ENCODE measurements around the gene OBP2A. TPM values are rescaled to one million over a fixed set of nuclear protein-coding genes. Genes with fewer than 3 reads are reported as not detected.

OBP2A gene
- total and polyA plus RNA-seq, 12 donors: not detected

DNA sequence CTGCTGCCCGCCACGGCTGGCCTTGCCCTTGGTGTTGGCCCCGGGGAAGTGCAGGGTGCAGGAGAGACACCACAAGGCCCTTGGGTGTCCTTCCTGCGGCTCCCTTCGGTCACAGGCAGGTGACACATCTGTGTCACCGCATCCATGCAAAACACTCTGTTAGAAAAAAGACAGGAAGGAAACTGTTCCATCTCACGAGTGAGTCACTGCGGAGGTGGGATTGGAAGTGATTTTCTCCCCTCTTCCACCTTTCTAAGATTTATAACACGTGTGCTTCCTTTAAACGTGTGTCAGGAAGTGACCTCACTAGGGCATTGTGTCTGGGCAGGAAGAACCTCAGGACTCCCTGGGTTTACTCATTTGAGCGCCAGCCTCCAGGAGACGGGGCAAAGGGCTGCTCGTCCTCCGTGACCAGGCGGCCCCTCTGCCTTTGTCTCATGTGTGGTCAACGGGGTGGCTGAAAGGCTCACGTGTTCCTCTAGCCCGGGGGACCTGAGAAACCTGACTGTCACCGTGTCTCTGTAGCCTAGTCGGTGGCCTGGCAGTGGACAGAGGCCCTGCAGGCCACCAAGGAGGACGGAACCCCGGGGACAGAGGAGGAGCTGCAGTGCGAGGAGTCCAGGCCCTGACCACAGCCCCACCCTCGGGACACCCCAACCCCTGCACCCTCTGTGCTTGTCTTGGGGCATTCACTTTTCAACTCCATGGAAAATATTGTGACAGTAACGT, 29.6 kb upstream of the OBP2A start:
- peak in 3 of 7 donors; percentile 8 to 45 (median 9) for DNase-seq
- no peaks in the 10 kb centered on the region for H3K9me3 ChIP-seq (replicated peaks in 1 of 3)
- no peaks in the 10 kb centered on the region for H3K27me3 ChIP-seq
- TF ChIP-seq POLR2A (IDR thresholded peaks at IDR 0.05): no peak
- TF ChIP-seq, protein P1, sequence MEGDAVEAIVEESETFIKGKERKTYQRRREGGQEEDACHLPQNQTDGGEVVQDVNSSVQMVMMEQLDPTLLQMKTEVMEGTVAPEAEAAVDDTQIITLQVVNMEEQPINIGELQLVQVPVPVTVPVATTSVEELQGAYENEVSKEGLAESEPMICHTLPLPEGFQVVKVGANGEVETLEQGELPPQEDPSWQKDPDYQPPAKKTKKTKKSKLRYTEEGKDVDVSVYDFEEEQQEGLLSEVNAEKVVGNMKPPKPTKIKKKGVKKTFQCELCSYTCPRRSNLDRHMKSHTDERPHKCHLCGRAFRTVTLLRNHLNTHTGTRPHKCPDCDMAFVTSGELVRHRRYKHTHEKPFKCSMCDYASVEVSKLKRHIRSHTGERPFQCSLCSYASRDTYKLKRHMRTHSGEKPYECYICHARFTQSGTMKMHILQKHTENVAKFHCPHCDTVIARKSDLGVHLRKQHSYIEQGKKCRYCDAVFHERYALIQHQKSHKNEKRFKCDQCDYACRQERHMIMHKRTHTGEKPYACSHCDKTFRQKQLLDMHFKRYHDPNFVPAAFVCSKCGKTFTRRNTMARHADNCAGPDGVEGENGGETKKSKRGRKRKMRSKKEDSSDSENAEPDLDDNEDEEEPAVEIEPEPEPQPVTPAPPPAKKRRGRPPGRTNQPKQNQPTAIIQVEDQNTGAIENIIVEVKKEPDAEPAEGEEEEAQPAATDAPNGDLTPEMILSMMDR (IDR thresholded peaks at IDR 0.05): no peak
- intact Hi-C loops (cut with DNase I): no loop called here
- WGBS, 4 donors: 69 to 73% (median 72%) methylated on average over 16 to 25 of the region's 25 CpGs
- H3K4me3 ChIP-seq: no peak overlapping the region
- no peaks in the 10 kb centered on the region for H3K36me3 ChIP-seq (replicated peaks in 1 of 2)
- H3K27ac ChIP-seq: peak overlapping the region in 1 of 5 donors; percentile 3
- no peaks in the 10 kb centered on the region for H3K4me1 ChIP-seq (replicated peaks in 1 of 2)

DNA sequence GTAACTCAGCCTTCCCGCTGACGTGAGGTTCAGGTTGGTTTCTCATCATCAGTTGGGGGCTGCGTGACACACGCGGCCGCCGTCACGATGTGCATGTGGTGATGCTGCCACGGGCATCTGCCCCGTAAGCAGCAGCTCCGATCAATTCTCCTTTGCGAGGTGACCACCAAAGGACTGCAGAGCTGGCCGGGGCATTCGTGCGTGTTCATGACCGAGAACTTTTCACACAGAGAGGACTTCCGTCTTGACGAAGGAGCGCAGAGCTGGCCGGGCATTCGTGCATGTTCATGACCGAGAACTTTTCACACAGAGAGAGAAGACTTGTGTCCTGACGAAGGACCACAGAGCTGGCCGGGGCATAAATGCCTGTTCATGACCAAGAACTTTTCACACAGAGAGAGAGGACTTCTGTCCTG, 28.5 kb upstream of the OBP2A start:
- H3K36me3 ChIP-seq (replicated peaks in 1 of 2): no peaks in the 10 kb centered on the region
- no peak overlapping the region for H3K27ac ChIP-seq
- H3K9me3 ChIP-seq (replicated peaks in 1 of 3): no peaks in the 10 kb centered on the region
- no peak overlapping the region for H3K4me3 ChIP-seq
- no peaks in the 10 kb centered on the region for H3K4me1 ChIP-seq (replicated peaks in 1 of 2)
- WGBS, 4 donors: 87 to 93% (median 90%) methylated on average over 24 of the region's 24 CpGs
- DNase-seq: peak in 2 of 7 donors; percentile 4 to 21
- intact Hi-C loops (cut with DNase I): no loop called here
- TF ChIP-seq, protein P1 (IDR thresholded peaks at IDR 0.05): no peak
- no peak for TF ChIP-seq POLR2A (IDR thresholded peaks at IDR 0.05)
- no peaks in the 10 kb centered on the region for H3K27me3 ChIP-seq

DNA sequence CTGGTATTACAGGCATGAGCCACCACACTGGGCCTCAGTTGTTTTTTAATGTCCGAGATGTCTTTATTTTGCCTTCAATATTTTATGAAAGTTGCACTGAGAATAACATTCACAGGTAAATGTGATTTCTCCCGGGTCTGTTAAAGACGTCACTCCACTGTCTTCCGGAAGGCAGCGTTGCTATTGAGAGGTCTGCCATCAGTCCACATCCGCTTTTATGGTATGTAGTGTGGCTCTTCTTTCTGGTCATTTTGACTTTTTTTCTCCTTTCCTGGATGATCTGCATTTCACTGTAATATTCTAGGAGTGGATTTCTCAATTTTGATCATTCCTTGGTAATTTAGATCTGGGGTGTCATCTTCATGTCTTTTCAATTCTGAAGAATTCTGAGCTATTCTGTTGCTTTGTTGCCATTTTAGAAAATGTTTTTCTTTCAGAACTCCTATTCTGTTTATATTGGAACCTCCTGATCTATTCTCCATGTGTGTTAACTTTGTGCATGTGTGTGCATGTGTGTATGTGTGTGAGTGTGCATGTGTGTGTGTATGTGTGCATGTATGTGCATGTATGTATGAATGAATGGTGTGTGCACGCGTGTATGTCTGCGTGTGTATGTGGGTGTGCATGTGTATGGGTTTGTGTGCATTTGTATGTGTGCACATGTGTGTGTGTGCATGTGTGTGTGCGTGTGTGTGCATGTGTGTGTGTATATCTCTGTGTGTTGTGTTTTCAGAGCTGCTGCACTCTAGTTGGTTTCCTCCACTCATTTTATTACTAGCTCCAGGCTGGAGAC, 26.6 kb upstream of the OBP2A start:
- peak in 1 of 7 donors; percentile 15 for DNase-seq
- Histone ChIP-seq H3K36me3 (replicated peaks in 1 of 2) (no peaks in the 10 kb centered on the region), H3K4me3 (no peak overlapping the region), H3K27ac (no peak overlapping the region), H3K4me1 (replicated peaks in 1 of 2) (no peaks in the 10 kb centered on the region), H3K9me3 (replicated peaks in 1 of 3) (no peaks in the 10 kb centered on the region), H3K27me3 (no peaks in the 10 kb centered on the region)
- TF ChIP-seq, protein P1 (IDR thresholded peaks at IDR 0.05): no peak
- TF ChIP-seq POLR2A (IDR thresholded peaks at IDR 0.05): no peak
- WGBS, 4 donors: 90 to 93% (median 93%) methylated on average over 10 of the region's 10 CpGs
- intact Hi-C loops (cut with DNase I): no loop called here

DNA sequence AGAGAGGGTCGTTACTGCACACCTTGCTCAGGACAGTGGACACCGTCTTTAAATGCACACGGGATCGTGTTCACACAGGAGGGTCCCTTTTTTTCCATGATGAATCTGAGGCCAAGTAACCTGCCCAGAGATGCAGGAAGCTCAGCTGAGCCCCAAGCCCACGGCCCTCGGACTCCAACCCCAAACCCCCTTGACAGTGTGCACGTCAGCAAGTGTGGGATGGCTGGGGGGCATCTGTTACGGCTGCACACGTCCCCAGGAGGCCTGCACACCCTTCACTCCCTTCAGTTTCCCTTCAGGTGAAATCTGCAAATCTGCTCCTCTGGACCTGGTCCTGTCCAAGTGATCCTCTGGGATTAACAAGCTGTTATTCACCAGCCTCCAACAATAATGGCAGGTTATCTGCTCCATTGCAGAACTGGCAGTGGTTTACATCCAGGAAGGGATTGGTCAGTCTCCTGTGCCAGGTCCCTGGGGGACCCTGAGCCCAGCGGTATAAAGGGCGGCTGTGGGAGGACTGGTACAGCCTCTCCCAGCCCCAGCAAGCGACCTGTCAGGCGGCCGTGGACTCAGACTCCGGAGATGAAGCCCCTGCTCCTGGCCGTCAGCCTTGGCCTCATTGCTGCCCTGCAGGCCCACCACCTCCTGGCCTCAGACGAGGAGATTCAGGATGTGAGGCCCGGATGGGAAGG, 24.9 kb upstream of the OBP2A start, which contains the start of gene LCN1:
TSS of gene LCN1 (plus strand) at position 525 of the 692 bp plus-strand sequence. CDS start at position 583, 58 bp downstream.
- Histone ChIP-seq H3K4me3 (no peak within 1 kb of the TSS), H3K27ac (no peak within 1 kb of the TSS), H3K4me1 (replicated peaks in 1 of 2) (no peaks in the 10 kb centered on the region), H3K36me3 (replicated peaks in 1 of 2) (no peaks in the 10 kb centered on the region), H3K27me3 (no peaks in the 10 kb centered on the region), H3K9me3 (replicated peaks in 1 of 3) (no peaks in the 10 kb centered on the region)
- peak in 2 of 7 donors; percentile 6 to 18 for DNase-seq
- intact Hi-C loops (cut with DNase I): no loop called here
- WGBS, 4 donors: 85 to 88% (median 87%) methylated on average over 14 to 18 of the region's 18 CpGs
- no peak for TF ChIP-seq POLR2A (IDR thresholded peaks at IDR 0.05)
- TF ChIP-seq, protein P1 (IDR thresholded peaks at IDR 0.05): no peak

Measured in adrenal gland (tissue), 12 donors.